HG03196 (cell line): Measurements from ENCODE around the gene ADSL.

ENCODE experiments used
- ATAC-seq: cut with Tn5 transposase; IDR thresholded peaks from one replicate; pipeline ENCODE4 v1.9.1; 2021; ENCODE audit not compliant: unreplicated experiment

The ADSL gene

GRCh38 chr22:40434106-40434505 is 87.8 kb downstream of the ADSL start:
- ATAC-seq: no peak

DNA sequence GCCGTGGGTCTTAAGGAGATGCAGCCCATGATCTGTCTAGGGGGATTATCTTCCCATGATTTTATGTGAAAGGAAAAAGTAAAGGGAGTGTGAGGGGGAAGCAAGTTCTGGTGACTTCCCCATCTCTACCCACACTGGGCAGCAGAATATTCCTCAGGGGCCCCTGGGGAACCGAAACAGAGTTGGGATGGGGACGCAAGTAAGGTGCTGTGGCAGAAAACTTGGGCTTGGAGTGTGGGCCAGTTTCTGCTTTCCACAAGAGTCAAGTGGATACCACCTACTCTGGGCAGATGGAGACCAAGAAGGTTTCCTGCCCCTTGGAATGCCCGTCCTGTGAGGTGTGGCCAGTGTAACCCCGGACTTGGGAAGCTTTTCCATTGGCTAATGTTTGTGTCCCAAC is 88.4 kb downstream of the ADSL start:
- no peak for ATAC-seq

DNA sequence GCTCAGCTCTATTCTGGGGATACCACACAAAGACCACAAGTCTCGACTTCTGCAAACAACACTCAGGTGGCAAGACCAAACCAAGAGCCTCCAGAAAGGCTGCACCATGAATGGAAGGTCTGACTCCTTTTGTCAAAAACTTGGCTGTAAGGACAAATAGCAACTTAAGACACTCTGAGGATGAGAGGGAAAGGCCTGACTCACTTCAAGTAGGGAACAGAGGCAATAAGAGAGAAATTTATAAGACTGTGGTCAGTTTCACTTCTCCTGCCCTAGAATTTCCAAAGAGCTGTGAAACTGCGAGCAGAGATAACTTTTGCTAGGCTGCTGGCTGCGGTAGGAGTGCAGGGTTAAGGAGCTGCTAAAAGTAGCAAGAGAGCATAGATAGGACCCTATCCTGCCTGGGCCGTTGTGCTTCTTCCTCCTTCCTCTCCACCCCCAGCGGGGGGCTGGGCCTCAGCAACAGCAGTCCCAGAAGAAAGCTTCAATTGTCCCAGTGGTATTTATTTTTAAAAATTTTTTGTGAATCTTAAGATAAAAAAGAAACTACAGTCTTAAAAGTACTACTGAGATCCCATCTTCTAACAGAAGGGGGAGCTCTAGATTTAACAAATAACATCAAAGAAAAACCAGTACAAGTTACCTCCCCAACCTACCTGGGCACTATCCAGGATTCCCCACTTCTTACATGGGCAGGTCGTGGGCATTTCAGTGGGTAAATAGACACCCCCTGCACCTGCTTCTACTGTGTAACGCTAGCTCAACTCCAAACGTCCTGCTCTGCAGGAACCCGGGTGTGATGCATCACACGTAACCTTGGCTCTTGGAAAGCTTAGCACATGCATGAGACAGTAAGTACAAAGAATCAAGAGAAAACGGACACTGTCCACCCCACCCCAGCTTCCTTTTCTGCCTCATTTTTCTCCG is 90.5 kb downstream of the ADSL start:
- ATAC-seq: peak; percentile 49
